ENCODE results near the gene POLR2C. TPM values are rescaled to one million over a fixed set of nuclear protein-coding genes. Genes with fewer than 3 reads are reported as not detected.

POLR2C gene
- total and polyA plus RNA-seq, 2 experiments from 2014 or later = 56.6 to 92.5 TPM

- peaks cover 62% of the 10 kb centered on the region for H3K4me1 ChIP-seq (ENCODE audit: insufficient read depth)
- no peak overlapping the region for H3K4me3 ChIP-seq
- H4K20me1 ChIP-seq (ENCODE audit: insufficient read depth, poor library complexity, severe bottlenecking) = peaks cover 26% of the 10 kb centered on the region
- H3K36me3 ChIP-seq (replicated peaks; ENCODE audit: insufficient read depth, low read depth) = no peaks in the 10 kb centered on the region
- WGBS (ENCODE audit: low lambda C conversion rate, missing lambda C conversion rate) = 80% methylated on average over 6 of the region's 6 CpGs
- H2AFZ ChIP-seq = no peak overlapping the region
- H3K9me2 ChIP-seq (replicated peaks; ENCODE audit: insufficient read depth) = no peaks in the 10 kb centered on the region
- no peaks in the 10 kb centered on the region for H3K27me3 ChIP-seq
- H3K4me2 ChIP-seq = peak overlapping the region; percentile 84
- no peak for TF ChIP-seq EZH2 (IDR thresholded peaks at IDR 0.05; ENCODE audit: borderline replicate concordance)
- no peak for TF ChIP-seq CTCF (IDR thresholded peaks at IDR 0.05; ENCODE audit: poor library complexity)
- no peak for TF ChIP-seq EZH2phosphoT487 (IDR thresholded peaks at IDR 0.05; ENCODE audit: low read depth, severe bottlenecking, unreplicated experiment)
- peak overlapping the region; percentile 22 for H3K27ac ChIP-seq
- DNase-seq (ENCODE audit: low spot score) = no peak
- no peaks in the 10 kb centered on the region for H3K9me3 ChIP-seq (ENCODE audit: low read depth)
- peaks cover 50% of the 10 kb centered on the region for H3K79me2 ChIP-seq
Measured at GRCh38 chr16:57476546-57477410, 14.3 kb downstream of the POLR2C start.

- no peaks in the 10 kb centered on the region for H3K9me3 ChIP-seq (ENCODE audit: low read depth)
- peaks cover 26% of the 10 kb centered on the region for H4K20me1 ChIP-seq (ENCODE audit: insufficient read depth, poor library complexity, severe bottlenecking)
- H3K27ac ChIP-seq = peak overlapping the region; percentile 22
- no peaks in the 10 kb centered on the region for H3K36me3 ChIP-seq (replicated peaks; ENCODE audit: insufficient read depth, low read depth)
- no peak overlapping the region for H3K4me3 ChIP-seq
- no peak for DNase-seq (ENCODE audit: low spot score)
- peak overlapping the region; percentile 84 for H3K4me2 ChIP-seq
- peaks cover 58% of the 10 kb centered on the region for H3K79me2 ChIP-seq
- TF ChIP-seq CTCF (IDR thresholded peaks at IDR 0.05; ENCODE audit: poor library complexity) (no peak), EZH2phosphoT487 (IDR thresholded peaks at IDR 0.05; ENCODE audit: low read depth, severe bottlenecking, unreplicated experiment) (no peak)
- H2AFZ ChIP-seq = no peak overlapping the region
- H3K27me3 ChIP-seq = no peaks in the 10 kb centered on the region
- H3K9me2 ChIP-seq (replicated peaks; ENCODE audit: insufficient read depth) = no peaks in the 10 kb centered on the region
- peaks cover 59% of the 10 kb centered on the region for H3K4me1 ChIP-seq (ENCODE audit: insufficient read depth)
- WGBS (ENCODE audit: low lambda C conversion rate, missing lambda C conversion rate) = 46% methylated on average over 9 of the region's 9 CpGs
Measured at GRCh38 chr16:57477531-57478202, 15.2 kb downstream of the POLR2C start.

- no peaks in the 10 kb centered on the region for H3K27me3 ChIP-seq
- H3K27ac ChIP-seq = peak overlapping the region; percentile 93
- no peak overlapping the region for H2AFZ ChIP-seq
Measured at GRCh38 chr16:57478396-57479204, 16.1 kb downstream of the POLR2C start.

More at GRCh38 chr16:57478396-57479204, 16.1 kb downstream of the POLR2C start:
- Histone ChIP-seq H3K9me2 (replicated peaks; ENCODE audit: insufficient read depth) (no peaks in the 10 kb centered on the region), H4K20me1 (ENCODE audit: insufficient read depth, poor library complexity, severe bottlenecking) (peaks cover 26% of the 10 kb centered on the region), H3K36me3 (replicated peaks; ENCODE audit: insufficient read depth, low read depth) (no peaks in the 10 kb centered on the region), H3K79me2 (peaks cover 66% of the 10 kb centered on the region), H3K4me1 (ENCODE audit: insufficient read depth) (peaks cover 61% of the 10 kb centered on the region), H3K4me3 (peak overlapping the region; percentile 29), H3K9me3 (ENCODE audit: low read depth) (no peaks in the 10 kb centered on the region), H3K4me2 (peak overlapping the region; percentile 84)
- 64% methylated on average over 9 of the region's 15 CpGs for WGBS (ENCODE audit: low lambda C conversion rate, missing lambda C conversion rate)
- TF ChIP-seq EZH2 (IDR thresholded peaks at IDR 0.05; ENCODE audit: borderline replicate concordance) (no peak), CTCF (IDR thresholded peaks at IDR 0.05; ENCODE audit: poor library complexity) (no peak), EZH2phosphoT487 (IDR thresholded peaks at IDR 0.05; ENCODE audit: low read depth, severe bottlenecking, unreplicated experiment) (no peak)
- no peak for DNase-seq (ENCODE audit: low spot score)

Data from hepatocyte (in vitro differentiated cells).